GM23248 (cell line): ENCODE measurements around the gene ZFAND3.

Experiments
- EZH2 ChIP-seq: fragments of 200-600 bp; sonication (generic); IDR thresholded peaks from 2 replicates; pipeline ENCODE4 v1.6.1; 2018; ENCODE audit warnings: antibody characterized with exemption, mild to moderate bottlenecking; ENCODE audit not compliant: insufficient read depth, poor library complexity, severe bottlenecking
- EZH2phosphoT487 ChIP-seq: fragments of 200-600 bp; sonication (generic); IDR thresholded peaks from 2 replicates; pipeline ENCODE4 v1.6.1; 2018; ENCODE audit warnings: antibody characterized with exemption, moderate library complexity, mild to moderate bottlenecking, low read depth; ENCODE audit not compliant: insufficient read depth

DNA sequence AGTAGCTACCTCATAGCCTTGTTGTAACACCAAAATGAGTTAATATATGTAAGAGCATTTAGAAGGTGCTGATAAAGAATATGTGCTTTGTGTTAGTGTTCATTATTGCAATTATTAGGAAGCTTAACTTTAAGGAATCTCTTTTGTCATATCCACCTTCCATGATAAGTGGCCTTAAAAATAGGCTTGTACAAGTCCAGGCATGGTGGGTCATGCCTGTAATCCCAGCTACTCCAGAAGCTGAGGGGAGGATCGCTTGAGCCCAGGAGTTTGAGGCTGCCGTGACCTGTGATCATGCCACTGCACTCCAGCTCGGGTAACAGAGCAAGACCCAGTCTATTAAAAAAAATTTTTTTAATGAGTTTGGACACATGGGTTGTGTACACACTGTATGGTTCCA, 285.5 kb downstream of the ZFAND3 start:
- no peak for TF ChIP-seq EZH2phosphoT487
- no peak for TF ChIP-seq EZH2
